GM12878 (cell line): ENCODE data around the gene HPSE. TPM values are rescaled to one million over a fixed set of nuclear protein-coding genes. Genes with fewer than 3 reads are reported as not detected.

Source experiments
- ATAC-seq: fragments of 200-7000 bp; cut with Tn5 transposase; 3 replicates; pipeline ENCODE4 v1.9.1; 2020; ENCODE audit warnings: mild to moderate bottlenecking, moderate library complexity
- BruUV-seq: library from RNA; stranded (reverse); fragments of 400-500 nt; replicated peaks from 2 replicates; lab custom pipeline; 2021; lab: Mats Ljungman, UMichigan
- CTCF ChIA-PET: fragments of 300-600 bp; sonication (Branson Sonifier 250); formaldehyde crosslinking; extraction: SDS; loops from one replicate; lab custom pipeline; 2021; ENCODE audit warnings: inconsistent platforms; lab: Yijun Ruan, JAX
- POLR2A ChIA-PET: fragments of 350-600 bp; formaldehyde crosslinking; extraction: SDS; loops from one replicate; lab custom pipeline; 2021; ENCODE audit warnings: inconsistent platforms; lab: Charles Lee
- RAD21 ChIA-PET: fragments of 300-600 bp; sonication (Branson Sonifier 250); formaldehyde crosslinking; loops from one replicate; lab custom pipeline; 2023; ENCODE audit warnings: antibody characterized with exemption; ENCODE audit not compliant: unreplicated experiment; lab: Charles Lee
- SMC1A ChIA-PET: fragments of 300-600 bp; sonication (Branson Sonifier 250); formaldehyde crosslinking; loops from one replicate; lab custom pipeline; 2023; ENCODE audit not compliant: unreplicated experiment, uncharacterized antibody; lab: Charles Lee
- DNase-seq: peaks from one replicate; pipeline ENCODE4 v3.0.0-alpha.2; 2011; ENCODE audit warnings: low read depth, low spot score
- FAIRE-seq: peaks from 3 replicates; lab custom pipeline; 2011; peaks lifted over from hg19 to GRCh38; lab: Jason Lieb, UNC
- H2AFZ ChIP-seq: 2 replicates; pipeline ENCODE4 v1.6.0; 2011; ENCODE audit warnings: low read depth, low read length, control low read depth; ENCODE audit not compliant: control insufficient read depth
- H3K27ac ChIP-seq: 2 replicates; pipeline ENCODE4 v1.5.1; 2011; ENCODE audit warnings: control low read depth; ENCODE audit not compliant: control insufficient read depth, insufficient read depth
- H3K27me3 ChIP-seq, 2 experiments: replicated peaks in 1 of 2; 2 replicates each; pipeline versions ENCODE4 v1.6.0 to v1.6.1; 2011; ENCODE audit warnings: low read length in 1 of 2; ENCODE audit not compliant: control insufficient read depth in 2 of 2, insufficient read depth in 2 of 2
- H3K36me3 ChIP-seq, 2 experiments: 2 replicates each; pipeline ENCODE4 v1.5.1; 2011; ENCODE audit warnings: low read length in 1 of 2; ENCODE audit not compliant: control insufficient read depth in 2 of 2, insufficient read depth in 2 of 2
- H3K4me1 ChIP-seq: 2 replicates; pipeline ENCODE4 v1.6.1; 2011; ENCODE audit warnings: mild to moderate bottlenecking, low read length, moderate library complexity, mixed read lengths; ENCODE audit not compliant: control insufficient read depth, insufficient read depth
- H3K4me2 ChIP-seq: 2 replicates; pipeline ENCODE4 v1.6.0; 2011; ENCODE audit warnings: control low read depth; ENCODE audit not compliant: control insufficient read depth, insufficient read depth
- H3K4me3 ChIP-seq: fragments of 200-600 bp; sonication (generic); 2 replicates; pipeline ENCODE4 v1.5.1; 2016
- H3K79me2 ChIP-seq: 2 replicates; pipeline ENCODE4 v1.6.0; 2011; ENCODE audit warnings: low read length; ENCODE audit not compliant: control insufficient read depth, insufficient read depth
- H3K9ac ChIP-seq: 2 replicates; pipeline ENCODE4 v1.8.0; 2011; ENCODE audit warnings: low read length, control low read depth, mixed read lengths; ENCODE audit not compliant: control insufficient read depth, insufficient read depth
- H3K9me3 ChIP-seq: replicated peaks from 3 replicates; pipeline ENCODE4 v1.5.1; 2011; ENCODE audit warnings: mild to moderate bottlenecking, low read length; ENCODE audit not compliant: control insufficient read depth, insufficient read depth
- H4K20me1 ChIP-seq: 2 replicates; pipeline ENCODE4 v1.6.0; 2011; ENCODE audit not compliant: control insufficient read depth, insufficient read depth
- ASH2L ChIP-seq: fragments of 300-600, 200-600 bp; sonication (generic); IDR thresholded peaks from 2 replicates; pipeline ENCODE4 v1.6.1; 2017; ENCODE audit warnings: low read depth, mild to moderate bottlenecking, borderline replicate concordance
- CBX3 ChIP-seq: fragments of 200-600 bp; sonication (generic); IDR thresholded peaks from 2 replicates; pipeline ENCODE4 v1.6.1; 2016; ENCODE audit warnings: low read depth, borderline replicate concordance
- CREM ChIP-seq: IDR thresholded peaks from 2 replicates; pipeline ENCODE4 v1.6.1; 2014; ENCODE audit warnings: antibody characterized with exemption, low read depth
- CTCF ChIP-seq, 3 experiments: IDR thresholded peaks in 2 of 3; conservative IDR thresholded peaks in 1 of 3; 2 replicates each; pipeline ENCODE4 v1.5.1; 2011; ENCODE audit warnings: low read depth in 3 of 3, low read length in 3 of 3, mild to moderate bottlenecking in 3 of 3, control low read depth in 2 of 3, moderate library complexity in 2 of 3, inconsistent platforms in 1 of 3, mixed read lengths in 1 of 3; ENCODE audit not compliant: control insufficient read depth in 2 of 3, insufficient read depth in 1 of 3; ENCODE audit errors: extremely low read depth in 1 of 3
- FOS ChIP-seq: IDR thresholded peaks from 3 replicates; pipeline ENCODE4 v1.6.1; 2011; ENCODE audit warnings: borderline replicate concordance; ENCODE audit not compliant: insufficient read length; ENCODE audit errors: extremely low read depth
- IRF5 ChIP-seq: fragments of 450-650 bp; IDR thresholded peaks from 2 replicates; pipeline ENCODE4 v1.6.1; 2017; ENCODE audit warnings: borderline replicate concordance
- JUNB ChIP-seq: IDR thresholded peaks from 2 replicates; pipeline ENCODE4 v1.6.1; 2016; ENCODE audit warnings: antibody characterized with exemption, mild to moderate bottlenecking
- JUND ChIP-seq: IDR thresholded peaks from 2 replicates; pipeline ENCODE4 v1.6.1; 2012; ENCODE audit warnings: low read depth, mild to moderate bottlenecking, low read length, improper control_type of control experiment, moderate library complexity
- MEF2A ChIP-seq: IDR thresholded peaks from 2 replicates; pipeline ENCODE4 v1.6.1; 2011; ENCODE audit warnings: low read depth, mild to moderate bottlenecking, low read length, moderate library complexity; ENCODE audit not compliant: insufficient read depth
- MEF2B ChIP-seq: fragments of 450-650 bp; IDR thresholded peaks from 2 replicates; pipeline ENCODE4 v1.6.1; 2018; ENCODE audit warnings: mild to moderate bottlenecking, moderate library complexity; ENCODE audit not compliant: partially characterized antibody, poor library complexity, severe bottlenecking
- MTA3 ChIP-seq: IDR thresholded peaks from 2 replicates; pipeline ENCODE4 v1.6.1; 2012; ENCODE audit warnings: low read length, inconsistent platforms, borderline replicate concordance
- NFYA ChIP-seq: IDR thresholded peaks from 2 replicates; pipeline ENCODE4 v1.6.1; 2011; ENCODE audit warnings: low read depth, mild to moderate bottlenecking, low read length, improper control_type of control experiment, borderline replicate concordance
- STAT1 ChIP-seq: fragments of 450-650 bp; conservative IDR thresholded peaks from 2 replicates; pipeline ENCODE4 v1.6.1; 2014; ENCODE audit warnings: antibody characterized with exemption, mild to moderate bottlenecking
- TARDBP ChIP-seq: IDR thresholded peaks from 2 replicates; pipeline ENCODE4 v1.6.1; 2016; ENCODE audit warnings: borderline replicate concordance
- TCF3 ChIP-seq: IDR thresholded peaks from 2 replicates; pipeline ENCODE4 v1.6.1; 2012; ENCODE audit warnings: low read depth, mild to moderate bottlenecking, low read length, borderline replicate concordance; ENCODE audit not compliant: insufficient read depth
- ZNF274 ChIP-seq: IDR thresholded peaks from one replicate; pipeline ENCODE4 v1.8.0; 2011; ENCODE audit not compliant: insufficient read length, insufficient read depth
- ZNF687 ChIP-seq: fragments of 450-650 bp; IDR thresholded peaks from 2 replicates; pipeline ENCODE4 v1.6.1; 2017; ENCODE audit warnings: mild to moderate bottlenecking, moderate library complexity
- WGBS: methylation state at CpG from one replicate; pipeline ENCODE4 v1.1.6; 2016; ENCODE audit warnings: low lambda C conversion rate; ENCODE audit not compliant: insufficient replicate concordance, insufficient coverage; ENCODE audit errors: missing lambda C conversion rate; 5-methylcytosine and 5-hydroxymethylcytosine counted together
- in situ Hi-C: fragments of 300-500 bp; cut with MboI; formaldehyde crosslinking; loops from 9 replicates; pipeline ENCODE4 v1.14.3; 2018; ENCODE audit warnings: mixed read lengths
- intact Hi-C: fragments of 100-400 bp; cut with micrococcal nuclease; formaldehyde crosslinking; loops from one replicate; pipeline ENCODE4 v1.14.2; 2022; ENCODE audit not compliant: unreplicated experiment
- polyA plus RNA-seq, 11 experiments: library from polyadenylated mRNA; depleted of rRNA in 4 of 11; unstranded in 6 of 11; stranded (reverse) in 5 of 11; fragments of >200 nt; fragmentation: Nextera tagmentation in 4 of 11; fragmentation: Illumina TruSeq in 1 of 11; extraction: Ambion mirVana in 4 of 11; extraction: Trizol in 1 of 11; gene quantifications; 1 replicate in 1 of 11; 2 replicates in 10 of 11; pipeline versions ENCODE4 v1.2.1 to v1.2.3, GENCODE V29; 2011 to 2016; ENCODE audit warnings: inconsistent platforms in 2 of 11, missing spikeins in 2 of 11, low read depth in 1 of 11
- total RNA-seq, 4 experiments: library from RNA; depleted of rRNA in 3 of 4; stranded (reverse); fragments of >200 nt in 3 of 4; fragmentation: Illumina TruSeq in 1 of 4; extraction: Trizol in 1 of 4; gene quantifications; 2 replicates each; pipeline versions ENCODE4 v1.2.1 to v1.2.3, GENCODE V29; 2013 to 2021

The HPSE gene
- total and polyA plus RNA-seq, 10 of the 15 experiments (the other 5 are each of a cell fraction or from before 2014, with no cell fraction given): 0.16 to 0.89 (median 0.58) TPM

GRCh38 chr4:83259586-83259985, 75.1 kb downstream of the HPSE start:
- peaks cover 0 to 5% of the 10 kb centered on the region in 2 experiments; a peak in 2 of 4 replicates for H3K36me3 ChIP-seq
- DNase-seq: no peak
- no peaks in the 10 kb centered on the region for H3K79me2 ChIP-seq
- H3K27me3 ChIP-seq: no peaks in the 10 kb centered on the region
- no peaks in the 10 kb centered on the region for H3K9me3 ChIP-seq
- ChIA-PET SMC1A (interaction anchor here (0.9 to 6.7 kb wide), 12 partner anchors 11 to 222 kb away, joined by 3 to 85 read pairs (median 10); partner anchors contain the start of gene COQ2), POLR2A (interaction anchor here (1.1 to 2.6 kb wide), 3 partner anchors 21 to 149 kb away, joined by 3 to 13 read pairs (median 3); no protein-coding TSS in a partner anchor), RAD21 (interaction anchor here (1.0 to 4.2 kb wide), 15 partner anchors 8 to 406 kb away, joined by 3 to 52 read pairs (median 4); partner anchors contain the start of genes COPS4, COQ2 and PLAC8), CTCF (interaction anchor here (1.1 to 4.7 kb wide), 19 partner anchors 8 to 223 kb away, joined by 3 to 74 read pairs (median 8); partner anchors contain the start of gene COQ2)
- 92% methylated on average over 1 of the region's 1 CpG for WGBS
- FAIRE-seq: no peak
- ATAC-seq: peak; percentile 69
- peak overlapping the region; percentile 28 for H3K27ac ChIP-seq
- no TSS peak for BruUV-seq
- in situ Hi-C loops: loop anchor here (10.0 kb wide), 1 partner anchor 185 kb away; no protein-coding TSS in a partner anchor
- peak overlapping the region; percentile 28 for H3K4me2 ChIP-seq
- H4K20me1 ChIP-seq: no peaks in the 10 kb centered on the region
- no peak overlapping the region; the same call in 1 of the 2 replicates for H3K9ac ChIP-seq
- H3K4me3 ChIP-seq: no peak overlapping the region
- intact Hi-C loops: loop anchor here (2.0 to 5.0 kb wide), 2 partner anchors 19 to 82 kb away; no protein-coding TSS in a partner anchor
- H3K4me1 ChIP-seq: peaks cover 32% of the 10 kb centered on the region
- no peak overlapping the region for H2AFZ ChIP-seq
- TF ChIP-seq ASH2L: no peak
- 0 out of 2 replicates have a peak, but pooled peaks have one; percentile 21 for TF ChIP-seq ZNF687
- TF ChIP-seq FOS: no peak
- TF ChIP-seq CTCF (IDR thresholded peaks at IDR 0.05 in 2 of 3, conservative IDR thresholded peaks at IDR 0.05 in 1 of 3; ENCODE audit: control insufficient read depth in 2 of 3, extremely low read depth in 1 of 3, insufficient read depth in 1 of 3, low read depth in 3 of 3, low read length in 3 of 3): no peak
- peak; percentile 41 for TF ChIP-seq MEF2B
- TF ChIP-seq TARDBP: no peak
- no peak for TF ChIP-seq STAT1
- no peak for TF ChIP-seq NFYA
- TF ChIP-seq IRF5: no peak
- no peak for TF ChIP-seq JUNB
- TF ChIP-seq MEF2A: peak; percentile 47; the same call in 1 of the 2 replicates
- no peak for TF ChIP-seq TCF3
- TF ChIP-seq ZNF274: no peak
- no peak for TF ChIP-seq CBX3
- no peak for TF ChIP-seq CREM
- no peak for TF ChIP-seq MTA3
- TF ChIP-seq JUND: no peak
